Neutrophil (primary cell): ENCODE results near the gene CRYGS.

Experiments used
- H3K27ac ChIP-seq: fragments of 200-600 bp; sonication (generic); 2 replicates; pipeline ENCODE4 v1.5.1; 2016; ENCODE audit warnings: mild to moderate bottlenecking, moderate library complexity
- H3K27me3 ChIP-seq: fragments of 200-600 bp; sonication (generic); 2 replicates; pipeline ENCODE4 v1.6.0; 2016; ENCODE audit warnings: mild to moderate bottlenecking
- H3K36me3 ChIP-seq: fragments of 200-600 bp; sonication (generic); 2 replicates; pipeline ENCODE4 v1.5.1; 2017
- H3K4me1 ChIP-seq, 2 experiments: fragments of 200-600 bp in 1 of 2; sonication (generic) in 1 of 2; 1 replicate in 1 of 2; 2 replicates in 1 of 2; pipeline versions ENCODE4 v1.5.1 to v1.6.1; 2013 to 2016; ENCODE audit warnings: low read depth in 1 of 2, low read length in 1 of 2, mild to moderate bottlenecking in 1 of 2, moderate library complexity in 1 of 2; ENCODE audit not compliant: control insufficient read depth in 1 of 2, insufficient read depth in 1 of 2
- H3K4me3 ChIP-seq, 2 experiments: fragments of 200-600 bp in 1 of 2; sonication (generic) in 1 of 2; 1 replicate in 1 of 2; 2 replicates in 1 of 2; pipeline ENCODE4 v1.5.1; 2013 to 2016; ENCODE audit warnings: low read depth in 1 of 2, low read length in 1 of 2, mild to moderate bottlenecking in 1 of 2, moderate library complexity in 1 of 2
- H3K9me3 ChIP-seq: fragments of 200-600 bp; sonication (generic); 2 replicates; pipeline ENCODE4 v1.5.1; 2016
- CTCF ChIP-seq: fragments of 200-600 bp; sonication (generic); IDR thresholded peaks from 2 replicates; pipeline ENCODE4 v1.5.1; 2016; ENCODE audit warnings: antibody characterized with exemption

Gene CRYGS

GRCh38 chr3:186544281-186544680 lies at the start of gene CRYGS:
Gene CRYGS, minus strand, starts transcription at chr3:186544380. Its CDS starts 54 bp downstream, at chr3:186544326.
- no peak for TF ChIP-seq CTCF
- H3K9me3 ChIP-seq: no peaks in the 10 kb centered on the region
- H3K27me3 ChIP-seq: no peaks in the 10 kb centered on the region
- H3K27ac ChIP-seq: no peak within 1 kb of the TSS
- no peak within 1 kb of the TSS for H3K4me3 ChIP-seq
- H3K36me3 ChIP-seq: peaks cover 4% of the 10 kb centered on the region
- peaks cover 9 to 18% of the 10 kb centered on the region in 2 experiments for H3K4me1 ChIP-seq

- H3K4me3 ChIP-seq: no peak overlapping the region
- no peaks in the 10 kb centered on the region for H3K36me3 ChIP-seq
- no peaks in the 10 kb centered on the region for H3K9me3 ChIP-seq
- H3K27ac ChIP-seq: no peak overlapping the region
- no peak for TF ChIP-seq CTCF
- no peaks in the 10 kb centered on the region for H3K27me3 ChIP-seq
- no peaks in the 10 kb centered on the region for H3K4me1 ChIP-seq
Measured at GRCh38 chr3:186593862-186594261, 49.7 kb upstream of the CRYGS start.

GRCh38 chr3:186592682-186593081 lies 48.5 kb upstream of the CRYGS start:
- H3K9me3 ChIP-seq: no peaks in the 10 kb centered on the region
- no peaks in the 10 kb centered on the region for H3K27me3 ChIP-seq
- H3K4me1 ChIP-seq: no peaks in the 10 kb centered on the region
- no peak for TF ChIP-seq CTCF
- no peaks in the 10 kb centered on the region for H3K36me3 ChIP-seq
- H3K4me3 ChIP-seq: no peak overlapping the region
- no peak overlapping the region for H3K27ac ChIP-seq

- H3K27me3 ChIP-seq: no peaks in the 10 kb centered on the region
- H3K4me3 ChIP-seq: no peak overlapping the region
- TF ChIP-seq CTCF: no peak
- no peaks in the 10 kb centered on the region for H3K9me3 ChIP-seq
- no peak overlapping the region for H3K27ac ChIP-seq
- H3K36me3 ChIP-seq: peaks cover 6% of the 10 kb centered on the region
- no peaks in the 10 kb centered on the region for H3K4me1 ChIP-seq
Measured at GRCh38 chr3:186590580-186591295, 46.6 kb upstream of the CRYGS start.

- no peak for TF ChIP-seq CTCF
- no peaks in the 10 kb centered on the region for H3K4me1 ChIP-seq
- H3K27ac ChIP-seq: no peak overlapping the region
- H3K27me3 ChIP-seq: no peaks in the 10 kb centered on the region
- H3K9me3 ChIP-seq: no peaks in the 10 kb centered on the region
- H3K4me3 ChIP-seq: no peak overlapping the region
- H3K36me3 ChIP-seq: peaks cover 13% of the 10 kb centered on the region
Measured at GRCh38 chr3:186589856-186590579, 45.8 kb upstream of the CRYGS start.
